ENCODE results near the gene SMCHD1.
"Not testable (repeated sequence)": the region's sequence is repeated elsewhere in the genome, so short reads cannot be mapped to it uniquely, and the experiment has no call there.

SMCHD1 gene

GRCh38 chr18:2723207-2723606 lies 67.7 kb downstream of the SMCHD1 start:
- no peak for DNase-seq

- DNase-seq: no peak
These were observed 74.2 kb downstream of the SMCHD1 start for GRCh38 chr18:2729757-2730156.

GRCh38 chr18:2736823-2737222 lies 81.3 kb downstream of the SMCHD1 start:
- no peak for DNase-seq

- DNase-seq: not testable (repeated sequence)
These were observed 84.6 kb downstream of the SMCHD1 start for GRCh38 chr18:2740082-2740481.

- DNase-seq: no peak
These were observed 90.7 kb downstream of the SMCHD1 start for GRCh38 chr18:2746274-2746673.

- DNase-seq: no peak
These were observed 102.8 kb downstream of the SMCHD1 start for GRCh38 chr18:2758309-2758708.

GRCh38 chr18:2774669-2775068 lies 119.1 kb downstream of the SMCHD1 start:
- DNase-seq: no peak

GRCh38 chr18:2776601-2777000 lies 121.1 kb downstream of the SMCHD1 start:
- no peak for DNase-seq

GRCh38 chr18:2777241-2777640 lies 121.7 kb downstream of the SMCHD1 start:
- DNase-seq: no peak

- no peak for DNase-seq
These were observed 125.2 kb downstream of the SMCHD1 start for GRCh38 chr18:2780750-2781149.

- DNase-seq: no peak
These were observed 131.7 kb downstream of the SMCHD1 start for GRCh38 chr18:2787225-2787624.

- no peak for DNase-seq
These were observed 136.9 kb downstream of the SMCHD1 start for GRCh38 chr18:2792395-2792794.

- DNase-seq: no peak
These were observed 138.6 kb downstream of the SMCHD1 start for GRCh38 chr18:2794159-2794558.

GRCh38 chr18:2797951-2798350 lies 142.4 kb downstream of the SMCHD1 start:
- no peak for DNase-seq

- no peak for DNase-seq
These were observed 143.8 kb downstream of the SMCHD1 start for GRCh38 chr18:2799369-2799768.

GRCh38 chr18:2805970-2806943 lies 150.7 kb downstream of the SMCHD1 start:
- DNase-seq: peak; percentile 54

- not testable (repeated sequence) for DNase-seq
These were observed 153.1 kb downstream of the SMCHD1 start for GRCh38 chr18:2808640-2809039.

GRCh38 chr18:2809666-2810183 lies 154.2 kb downstream of the SMCHD1 start:
- DNase-seq: not testable (repeated sequence)

- no peak for DNase-seq
These were observed 155.9 kb downstream of the SMCHD1 start for GRCh38 chr18:2811416-2811815.

GRCh38 chr18:2814928-2815327 lies 159.4 kb downstream of the SMCHD1 start:
- DNase-seq: no peak

GRCh38 chr18:2818281-2818680 lies 162.8 kb downstream of the SMCHD1 start:
- no peak for DNase-seq

GRCh38 chr18:2821695-2822094 lies 166.2 kb downstream of the SMCHD1 start:
- no peak for DNase-seq

- DNase-seq: no peak
These were observed 166.8 kb downstream of the SMCHD1 start for GRCh38 chr18:2822213-2822921.

GRCh38 chr18:2823202-2823601 lies 167.7 kb downstream of the SMCHD1 start:
- no peak for DNase-seq
